AG04449 (cell line): Measurements from ENCODE around the gene PCED1B.

Experiments used
- CTCF ChIA-PET: fragments of 350-600 bp; formaldehyde crosslinking; extraction: SDS; loops from one replicate; lab custom pipeline; 2021; ENCODE audit warnings: antibody characterized with exemption; lab: Yijun Ruan, JAX
- POLR2A ChIA-PET: fragments of 400-600, 350-600 bp; formaldehyde crosslinking; extraction: SDS; loops from one replicate; lab custom pipeline; 2020; ENCODE audit warnings: antibody characterized with exemption, inconsistent platforms; lab: Yijun Ruan, JAX
- DNase-seq: peaks from one replicate; pipeline ENCODE4 v3.0.0-alpha.2; 2010; ENCODE audit warnings: low read depth, low spot score
- H3K4me3 ChIP-seq: 2 replicates; pipeline ENCODE4 v1.5.1; 2011; ENCODE audit warnings: low read depth, mild to moderate bottlenecking, control low read depth, low read length
- TF ChIP-seq, protein P1 (sequence below): IDR thresholded peaks from one replicate; pipeline ENCODE4 v1.5.1; 2011; ENCODE audit warnings: mild to moderate bottlenecking, moderate library complexity, low read length, control low read depth, inconsistent platforms; ENCODE audit not compliant: insufficient read depth; ENCODE audit errors: missing control alignments

Gene PCED1B

DNA sequence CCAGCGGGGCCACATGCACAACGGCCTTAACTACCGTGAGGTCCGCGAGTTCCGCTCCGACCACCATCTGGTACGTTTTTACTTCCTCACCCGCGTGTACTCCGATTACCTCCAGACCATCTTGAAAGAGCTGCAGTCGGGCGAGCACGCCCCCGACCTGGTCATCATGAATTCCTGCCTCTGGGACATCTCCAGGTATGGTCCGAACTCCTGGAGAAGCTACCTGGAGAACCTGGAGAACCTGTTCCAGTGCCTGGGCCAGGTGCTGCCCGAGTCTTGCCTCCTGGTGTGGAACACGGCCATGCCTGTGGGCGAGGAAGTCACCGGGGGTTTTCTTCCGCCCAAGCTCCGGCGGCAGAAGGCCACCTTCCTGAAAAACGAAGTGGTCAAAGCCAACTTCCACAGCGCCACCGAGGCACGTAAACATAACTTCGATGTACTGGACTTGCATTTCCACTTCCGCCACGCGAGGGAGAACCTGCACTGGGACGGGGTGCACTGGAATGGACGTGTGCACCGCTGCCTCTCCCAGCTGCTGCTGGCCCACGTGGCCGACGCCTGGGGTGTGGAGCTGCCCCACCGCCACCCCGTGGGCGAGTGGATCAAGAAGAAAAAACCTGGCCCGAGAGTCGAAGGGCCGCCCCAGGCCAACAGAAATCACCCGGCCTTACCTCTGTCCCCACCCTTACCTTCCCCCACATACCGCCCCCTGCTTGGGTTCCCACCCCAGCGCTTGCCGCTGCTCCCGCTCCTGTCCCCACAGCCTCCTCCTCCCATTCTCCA is 156.0 kb downstream of the PCED1B start:
- CTCF ChIA-PET = interaction anchor here (0.7 kb wide), 1 partner anchor 22 kb away, joined by 4 read pairs; no protein-coding TSS in a partner anchor
- no peak for DNase-seq
- POLR2A ChIA-PET = no interaction called here
- no peak overlapping the region for H3K4me3 ChIP-seq
- TF ChIP-seq, protein P1, sequence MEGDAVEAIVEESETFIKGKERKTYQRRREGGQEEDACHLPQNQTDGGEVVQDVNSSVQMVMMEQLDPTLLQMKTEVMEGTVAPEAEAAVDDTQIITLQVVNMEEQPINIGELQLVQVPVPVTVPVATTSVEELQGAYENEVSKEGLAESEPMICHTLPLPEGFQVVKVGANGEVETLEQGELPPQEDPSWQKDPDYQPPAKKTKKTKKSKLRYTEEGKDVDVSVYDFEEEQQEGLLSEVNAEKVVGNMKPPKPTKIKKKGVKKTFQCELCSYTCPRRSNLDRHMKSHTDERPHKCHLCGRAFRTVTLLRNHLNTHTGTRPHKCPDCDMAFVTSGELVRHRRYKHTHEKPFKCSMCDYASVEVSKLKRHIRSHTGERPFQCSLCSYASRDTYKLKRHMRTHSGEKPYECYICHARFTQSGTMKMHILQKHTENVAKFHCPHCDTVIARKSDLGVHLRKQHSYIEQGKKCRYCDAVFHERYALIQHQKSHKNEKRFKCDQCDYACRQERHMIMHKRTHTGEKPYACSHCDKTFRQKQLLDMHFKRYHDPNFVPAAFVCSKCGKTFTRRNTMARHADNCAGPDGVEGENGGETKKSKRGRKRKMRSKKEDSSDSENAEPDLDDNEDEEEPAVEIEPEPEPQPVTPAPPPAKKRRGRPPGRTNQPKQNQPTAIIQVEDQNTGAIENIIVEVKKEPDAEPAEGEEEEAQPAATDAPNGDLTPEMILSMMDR = no peak

DNA sequence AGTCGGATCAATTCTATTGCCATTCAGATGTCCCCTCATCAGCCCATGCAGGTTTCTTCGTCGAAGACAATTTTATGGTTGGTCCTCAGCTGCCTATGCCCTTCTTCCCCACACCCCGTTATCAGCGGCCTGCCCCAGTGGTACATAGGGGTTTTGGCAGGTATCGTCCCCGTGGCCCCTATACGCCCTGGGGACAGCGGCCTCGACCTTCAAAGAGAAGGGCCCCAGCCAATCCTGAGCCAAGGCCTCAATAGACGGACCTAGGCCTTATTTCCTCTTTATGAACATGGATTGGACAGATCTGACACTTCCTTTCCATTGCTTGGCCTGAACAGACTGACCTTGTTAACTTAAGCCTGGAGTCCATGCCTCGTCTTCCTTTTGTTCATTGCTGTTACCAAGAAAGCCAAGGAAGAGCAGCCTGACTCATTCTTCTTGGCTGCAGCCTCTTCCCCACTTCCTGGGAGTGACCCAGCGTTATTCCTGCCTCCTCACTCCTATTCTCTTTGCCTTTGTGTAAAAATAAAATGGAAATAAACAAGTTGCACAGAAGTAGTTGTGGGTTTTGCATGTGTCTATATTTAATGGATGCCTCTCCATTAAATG is 156.8 kb downstream of the PCED1B start:
- POLR2A ChIA-PET = no interaction called here
- TF ChIP-seq, protein P1 = no peak
- H3K4me3 ChIP-seq = no peak overlapping the region
- CTCF ChIA-PET = no interaction called here
- peak; percentile 52 for DNase-seq

DNA sequence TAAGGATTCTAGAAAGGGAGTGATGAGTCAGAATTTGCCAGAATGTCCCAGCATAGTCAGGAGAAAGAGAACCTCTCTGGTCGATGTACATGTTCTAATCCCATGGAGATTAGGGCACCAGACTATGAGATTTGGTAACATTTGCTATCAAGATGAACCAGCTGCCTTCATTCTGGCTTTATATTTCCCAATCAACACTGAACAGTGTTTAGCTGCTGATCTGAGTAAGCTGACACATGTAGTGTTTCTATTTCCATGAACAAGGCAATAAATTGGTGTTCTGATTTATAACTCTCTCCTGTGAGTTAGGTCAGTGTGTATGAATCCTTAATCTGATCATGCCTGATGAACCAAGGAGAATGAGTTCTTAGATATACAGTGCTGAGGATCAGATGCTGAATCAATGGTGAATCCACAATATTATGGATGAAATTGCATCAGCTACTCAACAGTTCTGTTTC is 158.4 kb downstream of the PCED1B start:
- DNase-seq = no peak
- H3K4me3 ChIP-seq = no peak overlapping the region
- TF ChIP-seq, protein P1 = no peak
- CTCF ChIA-PET = interaction anchor here (0.9 kb wide), 1 partner anchor 18 kb away, joined by 3 read pairs; no protein-coding TSS in a partner anchor
- POLR2A ChIA-PET = no interaction called here

DNA sequence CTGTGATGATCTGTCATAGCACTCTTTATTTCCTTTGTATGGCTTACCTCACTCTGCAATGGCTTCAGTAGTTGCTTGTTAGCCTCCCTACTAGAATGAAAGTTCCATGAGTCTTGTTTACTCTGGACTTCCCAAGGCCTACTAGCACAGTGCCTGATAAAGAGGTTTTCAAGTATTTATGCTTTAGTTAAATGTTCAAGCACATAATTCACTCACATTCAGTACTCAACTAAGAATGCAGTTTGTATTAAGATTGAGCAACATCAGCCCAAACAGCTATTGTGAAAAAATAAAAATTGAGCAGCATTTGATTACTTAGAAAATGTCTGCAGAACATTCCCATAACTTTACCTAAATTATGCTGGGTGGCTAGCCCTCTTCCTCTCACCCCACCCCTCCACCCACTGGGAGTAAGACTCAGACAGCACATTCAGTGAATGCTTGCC is 159.3 kb downstream of the PCED1B start:
- H3K4me3 ChIP-seq = no peak overlapping the region
- ChIA-PET POLR2A (no interaction called here), CTCF (no interaction called here)
- TF ChIP-seq, protein P1 = no peak
- DNase-seq = peak; percentile 28

DNA sequence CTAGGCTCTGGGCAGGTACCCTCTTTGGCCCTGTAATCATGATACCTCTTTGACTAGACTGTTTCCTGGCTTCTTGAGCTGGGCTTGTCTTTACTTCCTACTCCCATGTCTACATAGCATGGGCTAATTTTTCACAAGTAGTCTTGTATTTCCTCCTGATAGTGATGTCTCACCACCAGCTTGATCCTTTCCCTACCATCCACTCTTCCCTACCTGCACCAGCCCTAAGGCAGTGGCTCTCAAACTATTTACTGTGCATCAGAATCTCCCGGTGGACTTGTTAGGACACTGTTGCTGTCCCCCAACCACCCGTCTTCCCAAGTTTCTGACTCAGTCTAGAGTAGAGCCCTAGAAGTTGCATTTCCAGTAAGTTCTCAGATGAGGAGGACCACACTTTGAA is 163.0 kb downstream of the PCED1B start:
- ChIA-PET POLR2A (no interaction called here), CTCF (no interaction called here)
- H3K4me3 ChIP-seq = no peak overlapping the region
- DNase-seq = no peak
- TF ChIP-seq, protein P1 = no peak

DNA sequence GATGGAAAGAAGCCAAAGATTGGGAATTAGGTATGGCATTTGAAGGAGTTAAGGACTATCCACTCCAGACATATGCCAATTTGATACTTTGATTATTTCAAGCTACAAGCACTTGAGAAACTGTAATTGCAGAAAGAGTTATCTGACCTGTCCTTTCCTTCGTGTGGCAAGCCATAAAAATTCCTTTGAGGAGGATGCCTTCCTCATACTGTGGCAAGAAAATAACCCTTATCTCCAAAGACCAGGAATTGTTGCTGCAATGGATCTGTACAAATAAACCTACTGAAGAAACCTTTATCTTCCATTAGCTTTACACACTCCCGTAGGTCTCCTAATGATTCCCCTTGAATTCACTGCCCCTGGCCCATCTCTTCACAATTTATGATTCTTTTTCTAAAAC is 165.4 kb downstream of the PCED1B start:
- no peak for DNase-seq
- no peak overlapping the region for H3K4me3 ChIP-seq
- POLR2A ChIA-PET = no interaction called here
- TF ChIP-seq, protein P1 = no peak
- CTCF ChIA-PET = interaction anchor here (1.6 kb wide), 1 partner anchor 15 kb away, joined by 5 read pairs; no protein-coding TSS in a partner anchor
